SKM-1 treated with dmso at 0.1 percent for 144 hours (cell line): Measurements from ENCODE around the gene C1QTNF8.

Experiments
- DNase-seq: peaks from one replicate; lab custom pipeline; 2025; ENCODE audit not compliant: unreplicated experiment; lab: John Stamatoyannopoulos, UW

Gene C1QTNF8

DNA sequence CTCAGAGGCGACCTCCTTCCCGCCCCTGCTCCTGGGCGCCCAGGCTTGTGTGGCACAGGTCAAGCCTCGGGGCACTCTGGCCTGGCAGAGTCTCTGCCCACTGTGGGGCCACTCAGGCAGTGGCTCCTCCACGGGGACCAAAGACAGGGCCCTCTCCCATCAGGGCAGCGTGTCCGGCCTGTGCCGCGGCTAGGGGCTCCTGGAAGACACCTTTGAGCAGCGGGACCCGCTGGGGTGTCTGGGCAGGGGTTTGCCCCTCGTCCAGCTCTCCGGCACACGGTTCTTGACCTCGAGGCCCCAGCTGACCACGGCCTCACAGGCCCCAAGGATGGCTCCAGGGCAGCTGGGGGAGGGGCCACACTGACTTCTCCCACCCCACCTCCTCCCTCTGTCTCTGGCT is 48.2 kb downstream of the C1QTNF8 start:
- DNase-seq: no peak

DNA sequence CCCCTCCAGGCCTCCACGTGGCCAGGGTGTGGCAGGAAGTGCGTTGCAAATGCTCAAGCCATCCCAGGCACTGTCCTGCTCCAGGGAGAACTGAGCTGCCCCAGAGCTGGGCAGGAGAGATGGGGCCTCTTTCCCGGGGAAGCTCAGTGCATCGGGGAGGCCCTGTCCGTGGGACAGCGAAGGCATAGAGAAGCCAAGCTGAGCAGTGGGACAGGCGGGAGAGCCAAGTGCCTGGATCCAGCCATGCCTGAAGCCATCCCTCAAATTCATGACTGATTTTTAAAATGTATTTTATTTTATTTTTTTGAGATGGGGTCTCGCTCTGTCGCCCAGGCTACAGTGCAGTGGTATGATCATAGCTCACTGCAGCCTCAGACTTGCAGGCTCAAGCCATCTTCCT is 48.9 kb downstream of the C1QTNF8 start:
- no peak for DNase-seq

GRCh38 chr16:1045993-1046911 is 49.8 kb downstream of the C1QTNF8 start:
- DNase-seq: no peak

DNA sequence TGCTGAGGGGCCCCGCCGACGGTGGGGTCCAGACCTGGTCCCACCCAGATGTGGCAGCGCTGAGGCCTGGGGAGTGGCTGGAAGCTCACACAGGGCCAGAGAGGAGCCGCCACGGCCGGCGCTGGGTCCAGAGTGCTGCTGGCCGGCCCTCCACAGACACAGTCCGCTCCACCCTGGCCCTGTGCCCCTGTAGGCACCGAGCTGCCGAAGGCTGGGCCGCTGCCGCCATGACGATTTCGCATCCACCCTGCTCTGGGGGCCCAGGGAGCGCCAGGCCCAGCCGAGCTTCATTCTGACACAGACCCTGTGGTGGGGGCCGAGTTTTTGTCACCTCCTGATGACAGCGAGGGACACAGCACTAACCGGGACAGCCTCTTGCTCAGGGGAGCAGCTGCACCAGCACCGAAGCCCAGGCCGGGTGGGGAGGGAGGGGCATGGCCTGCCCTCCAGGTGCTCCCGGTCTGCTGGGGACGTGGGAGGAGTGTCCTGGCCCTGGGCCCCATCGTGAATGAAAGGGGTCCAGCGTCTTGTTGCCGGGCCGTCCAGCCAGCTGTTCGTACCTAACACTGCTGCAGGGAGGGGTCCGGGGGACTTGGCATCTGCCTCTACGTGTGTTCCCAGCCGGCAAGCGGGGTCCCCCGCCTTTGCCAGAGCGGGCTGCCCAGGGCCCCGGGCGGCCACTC is 50.6 kb downstream of the C1QTNF8 start:
- DNase-seq: no peak

GRCh38 chr16:1044460-1045309 is 51.4 kb downstream of the C1QTNF8 start:
- no peak for DNase-seq

DNA sequence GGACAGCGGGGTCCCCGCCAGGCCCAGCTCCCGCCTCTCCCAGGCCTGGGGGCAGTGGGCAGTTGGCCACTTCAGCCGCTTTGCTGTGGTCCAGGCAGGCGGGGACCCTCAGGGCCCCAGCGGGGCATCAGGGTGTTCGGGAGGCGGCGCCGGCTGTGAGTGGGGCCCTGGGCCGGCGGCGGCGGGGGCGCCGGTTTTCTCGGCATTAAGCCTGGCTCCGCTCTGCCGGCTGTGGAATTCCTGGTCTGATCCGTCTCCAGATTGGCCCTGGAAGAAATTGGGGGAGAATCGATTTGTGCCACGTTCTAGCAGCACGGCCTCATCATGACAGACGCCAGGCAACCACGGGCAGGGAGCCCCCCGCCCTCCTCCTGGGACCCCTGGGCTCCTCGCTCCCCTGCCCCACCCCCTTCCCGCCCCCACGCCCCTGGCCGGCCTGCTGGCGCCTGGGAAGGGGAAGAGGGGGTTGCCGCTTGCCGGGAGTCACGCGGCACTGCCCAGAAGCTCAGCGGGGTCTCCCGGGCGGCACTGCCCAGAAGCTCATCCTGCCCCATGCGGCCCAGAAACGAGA is 52.1 kb downstream of the C1QTNF8 start:
- DNase-seq: no peak

DNA sequence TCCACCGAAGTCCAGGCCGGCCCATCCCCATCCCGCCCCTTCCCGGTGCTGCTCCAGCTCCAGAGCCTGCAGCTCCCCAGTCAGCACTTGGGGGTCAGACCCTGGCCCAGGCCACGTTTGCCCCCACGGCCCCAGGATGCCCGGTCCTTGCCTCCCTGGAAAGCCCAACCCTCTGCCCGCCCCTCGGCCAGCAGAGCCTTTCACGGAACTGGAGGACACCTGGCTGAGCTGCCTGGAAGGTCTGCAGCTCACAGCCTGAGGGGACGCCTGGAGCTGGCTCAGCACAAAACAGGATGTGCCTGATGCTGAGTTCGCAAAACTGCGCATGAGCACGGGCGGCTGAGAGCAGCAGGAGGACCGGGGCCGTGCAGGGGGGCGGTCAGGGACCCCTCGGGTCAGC is 53.2 kb downstream of the C1QTNF8 start:
- no peak for DNase-seq

DNA sequence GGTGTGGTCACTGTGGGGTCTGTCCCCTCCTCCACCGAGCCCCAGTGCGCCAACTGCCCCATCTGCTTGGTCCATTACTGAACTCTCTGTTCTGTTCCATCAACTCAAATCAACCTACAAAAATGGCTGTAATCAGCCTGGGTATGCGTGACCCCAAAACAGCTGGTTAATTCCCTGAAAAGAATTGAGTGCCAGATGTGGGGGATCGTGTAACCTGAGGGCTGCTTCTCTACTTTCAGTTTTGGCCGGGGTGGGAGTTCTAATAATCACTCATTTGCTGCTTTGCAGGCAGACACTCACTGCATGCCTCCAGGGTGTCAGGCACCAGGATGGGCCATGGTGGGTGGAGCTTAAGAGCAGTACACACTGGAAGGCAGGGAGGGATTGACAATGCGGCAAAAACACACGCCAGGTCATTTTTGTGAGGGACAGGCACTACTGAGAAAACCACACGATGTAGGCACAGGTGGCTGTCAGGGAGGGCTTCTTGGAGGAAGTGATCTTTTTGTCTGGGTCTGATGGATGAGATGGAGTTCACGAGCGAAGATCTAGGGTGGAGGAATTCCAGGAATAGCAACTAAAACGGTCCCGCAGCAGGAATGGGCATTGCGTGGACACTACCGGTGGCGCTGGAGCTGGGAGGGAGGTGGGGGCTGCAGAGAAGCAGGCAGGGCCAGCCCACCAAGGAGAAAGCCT is 53.8 kb downstream of the C1QTNF8 start:
- no peak for DNase-seq

GRCh38 chr16:1040346-1040745 is 55.7 kb downstream of the C1QTNF8 start:
- DNase-seq: no peak

DNA sequence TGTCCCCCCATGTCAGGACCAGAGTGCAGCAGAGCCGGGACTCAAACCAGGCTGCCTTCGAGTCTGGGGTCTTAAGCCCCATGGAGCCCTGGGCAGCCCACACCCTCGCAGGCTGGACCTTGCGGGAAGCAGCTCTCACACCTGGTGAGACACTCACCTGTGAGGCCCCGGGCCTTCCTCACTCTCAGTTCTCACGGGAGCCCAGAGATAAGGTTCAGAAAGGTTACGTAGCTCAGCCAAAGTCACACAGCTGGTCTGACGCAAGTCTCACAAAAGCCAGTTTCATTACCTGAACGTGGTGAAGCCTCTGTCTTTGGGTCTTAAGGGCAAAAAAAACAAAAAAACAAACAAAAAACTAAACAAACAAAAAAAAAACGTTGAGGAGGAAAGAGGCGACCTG is 56.3 kb downstream of the C1QTNF8 start:
- DNase-seq: no peak

DNA sequence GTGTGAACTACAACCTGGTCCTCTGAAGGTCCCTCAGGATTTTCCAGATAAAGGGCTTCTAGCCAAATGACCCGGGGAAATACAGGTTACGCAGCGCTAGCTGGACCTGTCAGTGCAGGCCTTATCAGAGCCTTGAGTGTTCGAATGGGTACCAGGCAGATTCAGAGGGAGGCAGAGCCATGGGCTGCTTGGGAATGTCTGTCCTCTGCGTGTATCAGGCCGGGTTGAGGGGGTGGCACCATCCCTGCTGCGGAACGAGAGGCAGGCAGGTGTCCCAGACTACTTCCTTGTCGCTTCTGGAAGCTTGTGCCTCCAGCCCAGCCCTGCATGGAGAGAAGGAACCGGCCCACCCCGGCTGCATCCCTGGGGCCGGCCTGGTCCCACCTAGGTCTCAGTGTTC is 57.1 kb downstream of the C1QTNF8 start:
- DNase-seq: no peak
